Activated effector memory CD4-positive, alpha-beta T cell treated with Interleukin-2 at 50 U/mL for 16 hours (primary cell): ENCODE measurements around the gene PRR5L.

Experiments used
- DNase-seq: peaks from one replicate; pipeline ENCODE4 v3.0.0-alpha.2; 2020

PRR5L gene

GRCh38 chr11:36380296-36381014 is 84.4 kb downstream of the PRR5L start:
- DNase-seq = no peak

- DNase-seq = no peak
Observed at GRCh38 chr11:36381015-36381360, 84.9 kb downstream of the PRR5L start.

GRCh38 chr11:36383195-36383594 is 87.1 kb downstream of the PRR5L start:
- DNase-seq = no peak

- DNase-seq = no peak
Observed at GRCh38 chr11:36385121-36385970, 89.3 kb downstream of the PRR5L start.

GRCh38 chr11:36386411-36386810 is 90.3 kb downstream of the PRR5L start:
- no peak for DNase-seq

- no peak for DNase-seq
Observed at GRCh38 chr11:36388071-36388470, 92.0 kb downstream of the PRR5L start.

- no peak for DNase-seq
Observed at GRCh38 chr11:36388951-36389350, 92.9 kb downstream of the PRR5L start.

- no peak for DNase-seq
Observed at GRCh38 chr11:36389811-36390210, 93.7 kb downstream of the PRR5L start.

- no peak for DNase-seq
Observed at GRCh38 chr11:36390963-36391471, 94.9 kb downstream of the PRR5L start.

GRCh38 chr11:36392196-36392595 is 96.1 kb downstream of the PRR5L start:
- DNase-seq = no peak

GRCh38 chr11:36394056-36394455 is 98.0 kb downstream of the PRR5L start:
- DNase-seq = peak; percentile 12

GRCh38 chr11:36394926-36395325 is 98.8 kb downstream of the PRR5L start:
- DNase-seq = no peak

- DNase-seq = no peak
Observed at GRCh38 chr11:36395978-36396736, 100.1 kb downstream of the PRR5L start.

- no peak for DNase-seq
Observed at GRCh38 chr11:36398231-36398953, 102.3 kb downstream of the PRR5L start.

GRCh38 chr11:36399236-36399635 is 103.1 kb downstream of the PRR5L start:
- no peak for DNase-seq

- DNase-seq = no peak
Observed at GRCh38 chr11:36399745-36400144, 103.7 kb downstream of the PRR5L start.

GRCh38 chr11:36400766-36401455 is 104.8 kb downstream of the PRR5L start:
- no peak for DNase-seq

- no peak for DNase-seq
Observed at GRCh38 chr11:36402568-36403170, 106.6 kb downstream of the PRR5L start.

- DNase-seq = no peak
Observed at GRCh38 chr11:36403661-36404060, 107.6 kb downstream of the PRR5L start.

GRCh38 chr11:36404831-36405230 is 108.7 kb downstream of the PRR5L start:
- DNase-seq = no peak

GRCh38 chr11:36405585-36406367 is 109.7 kb downstream of the PRR5L start:
- DNase-seq = no peak
